GM21528 (cell line): ENCODE measurements around the gene PCGF5.
"Not testable (repeated sequence)": the region's sequence is repeated elsewhere in the genome, so short reads cannot be mapped to it uniquely, and the experiment has no call there.

Experiments
- ATAC-seq: cut with Tn5 transposase; IDR thresholded peaks from one replicate; pipeline ENCODE4 v1.9.1; 2021; ENCODE audit warnings: mild to moderate bottlenecking, moderate library complexity; ENCODE audit not compliant: unreplicated experiment, low FRiP score

Gene PCGF5

DNA sequence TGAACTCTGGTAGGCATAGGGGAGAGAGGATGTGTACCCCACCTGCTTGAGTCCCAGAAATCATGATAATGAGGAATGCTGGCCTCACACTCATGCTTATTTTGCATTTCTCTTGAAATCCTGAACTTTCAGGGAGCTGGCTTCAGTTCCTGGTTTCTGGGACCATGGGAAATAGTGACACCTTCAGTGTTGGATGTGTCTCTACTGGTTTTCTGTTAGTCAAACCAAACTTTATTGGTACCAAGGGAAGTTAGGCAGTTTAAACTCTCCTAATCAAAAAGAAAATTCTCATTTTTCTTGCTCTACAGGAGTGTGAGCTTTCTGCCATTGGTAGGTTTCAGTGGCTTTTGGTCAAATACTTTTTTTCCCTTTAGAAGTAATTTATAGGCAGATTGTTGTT is 11.8 kb upstream of the PCGF5 start:
- no peak for ATAC-seq

DNA sequence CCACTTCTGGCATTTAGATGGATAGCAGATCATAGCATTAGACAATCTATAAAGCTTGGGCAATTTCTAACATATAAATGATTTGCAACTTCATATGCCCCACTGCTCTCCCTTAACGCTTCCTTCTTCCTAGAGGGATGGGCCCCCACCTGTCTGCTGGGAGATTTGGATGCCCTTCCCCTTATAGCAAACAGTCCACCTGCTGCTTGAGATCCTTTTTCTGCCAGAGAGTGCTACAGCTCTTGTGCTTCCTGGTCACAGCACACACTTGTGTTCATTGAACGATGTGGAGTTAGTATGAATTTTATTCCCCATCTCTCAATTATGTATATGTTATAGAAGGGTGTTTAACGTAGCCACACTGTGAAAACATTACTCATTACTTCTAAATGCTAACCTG is 10.4 kb upstream of the PCGF5 start:
- ATAC-seq, result no peak

DNA sequence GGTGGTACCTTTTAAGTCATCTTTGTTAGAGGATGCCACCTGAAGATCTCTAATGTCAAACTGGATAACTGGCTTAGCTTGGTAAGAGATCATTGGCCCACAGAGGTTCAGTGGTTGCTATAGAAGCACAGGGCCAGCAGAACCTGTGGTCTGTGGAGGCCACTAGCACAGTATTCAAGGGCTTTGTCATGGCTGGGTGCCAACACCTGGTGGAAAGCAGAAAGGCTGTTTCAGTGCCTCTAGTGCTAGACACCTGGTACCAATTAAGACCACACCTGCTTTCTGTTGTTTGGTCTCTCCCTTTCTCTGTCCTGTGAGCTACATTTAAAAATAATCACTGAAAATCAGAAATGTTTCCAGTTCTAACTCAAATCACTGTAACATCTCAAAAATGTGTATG is 10.0 kb upstream of the PCGF5 start:
- peak; percentile 69 for ATAC-seq

DNA sequence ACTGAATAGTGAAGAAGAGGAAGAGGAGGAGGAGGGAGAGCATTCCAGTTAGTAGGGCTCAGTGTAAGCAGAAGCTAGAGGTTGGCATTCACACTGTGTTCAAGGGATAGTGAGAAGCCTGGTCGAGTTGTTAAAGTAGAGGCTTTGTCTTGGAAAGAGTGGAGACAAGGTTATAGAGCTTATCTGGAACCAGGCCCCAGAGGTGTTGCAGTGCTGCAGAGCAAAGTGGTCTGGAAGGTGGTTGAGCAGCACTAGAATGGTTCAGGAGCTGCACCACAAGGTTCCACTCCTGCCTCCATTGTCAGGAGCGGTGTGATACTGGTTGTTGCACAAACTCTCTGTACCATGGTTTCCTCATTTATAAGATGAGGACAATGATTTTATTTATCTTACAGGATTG is 8.8 kb upstream of the PCGF5 start:
- ATAC-seq, result no peak

DNA sequence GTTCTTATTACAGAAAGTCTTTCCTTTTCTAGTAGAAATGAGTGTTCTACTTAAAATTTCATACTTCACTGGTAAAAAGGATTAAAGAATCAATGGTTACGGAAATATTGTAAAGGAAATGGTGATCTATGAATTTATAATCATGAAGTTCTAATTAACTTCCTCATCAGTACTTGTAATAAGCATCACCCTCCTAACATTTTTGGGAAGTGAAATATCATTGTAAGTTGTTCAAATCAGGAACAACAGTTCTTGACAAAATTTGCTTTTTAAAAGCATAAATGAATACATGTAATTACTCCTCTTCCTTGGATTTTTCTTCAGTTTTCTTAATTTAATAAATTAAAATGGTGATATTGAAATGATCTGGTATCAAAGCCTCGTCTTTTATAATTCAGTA is 5.6 kb upstream of the PCGF5 start:
- ATAC-seq, result no peak

DNA sequence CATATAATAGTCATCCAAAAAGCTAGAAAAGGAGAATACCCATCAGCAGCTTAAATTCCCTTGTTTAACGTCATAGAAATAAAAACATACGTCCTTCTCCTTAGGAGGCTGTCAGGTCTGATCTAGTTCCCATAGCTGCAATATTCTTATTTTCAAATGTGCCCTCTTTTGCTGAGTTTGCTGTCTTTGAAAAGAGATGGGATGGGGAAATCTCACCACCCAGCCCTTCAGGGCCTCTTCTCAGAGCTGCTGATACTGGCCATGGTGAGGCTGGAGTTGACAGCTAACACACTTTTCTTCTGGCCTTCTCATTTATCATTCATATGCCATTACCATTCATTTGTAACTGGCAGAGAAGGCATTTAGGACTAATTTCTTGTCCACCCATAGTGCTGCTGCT is 5.1 kb upstream of the PCGF5 start:
- no peak for ATAC-seq

DNA sequence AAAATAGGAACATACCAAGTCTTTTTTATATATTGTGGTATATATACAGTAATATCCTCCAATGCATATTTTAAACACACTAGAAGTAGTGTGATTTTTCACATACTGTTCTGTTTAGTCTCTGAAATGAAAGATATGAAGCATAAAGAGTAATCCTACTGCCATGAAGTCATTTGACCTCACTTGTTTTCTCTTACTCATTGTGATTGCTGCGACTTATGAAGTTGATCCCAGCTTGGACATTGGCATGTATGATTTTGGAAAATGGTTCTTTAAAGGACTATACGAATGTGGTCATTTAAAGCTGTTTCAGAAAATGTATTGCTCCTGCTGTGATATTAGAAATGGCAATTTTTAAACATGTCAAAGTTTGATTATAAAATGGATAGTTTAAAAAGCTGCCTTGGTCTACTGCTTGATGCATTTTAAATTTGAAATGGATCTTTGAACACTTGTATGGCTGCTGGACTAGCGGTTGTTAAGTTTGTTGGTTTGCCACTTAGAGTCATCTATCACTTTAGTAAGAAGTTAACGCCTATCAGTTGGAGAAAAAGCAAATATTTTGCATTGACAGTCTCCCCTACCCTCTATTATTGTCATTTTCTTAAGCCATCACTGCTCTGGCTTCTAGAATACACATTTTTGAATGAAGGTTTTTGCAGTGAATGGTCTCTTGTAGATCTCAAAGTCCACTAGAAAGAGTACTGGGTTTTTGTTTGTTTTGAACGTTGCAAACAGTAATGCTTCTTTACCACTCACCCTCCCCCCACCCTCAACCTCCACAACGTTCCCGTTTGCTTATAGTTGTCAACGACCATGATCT is 881 bp upstream of the PCGF5 start:
- no peak for ATAC-seq

DNA sequence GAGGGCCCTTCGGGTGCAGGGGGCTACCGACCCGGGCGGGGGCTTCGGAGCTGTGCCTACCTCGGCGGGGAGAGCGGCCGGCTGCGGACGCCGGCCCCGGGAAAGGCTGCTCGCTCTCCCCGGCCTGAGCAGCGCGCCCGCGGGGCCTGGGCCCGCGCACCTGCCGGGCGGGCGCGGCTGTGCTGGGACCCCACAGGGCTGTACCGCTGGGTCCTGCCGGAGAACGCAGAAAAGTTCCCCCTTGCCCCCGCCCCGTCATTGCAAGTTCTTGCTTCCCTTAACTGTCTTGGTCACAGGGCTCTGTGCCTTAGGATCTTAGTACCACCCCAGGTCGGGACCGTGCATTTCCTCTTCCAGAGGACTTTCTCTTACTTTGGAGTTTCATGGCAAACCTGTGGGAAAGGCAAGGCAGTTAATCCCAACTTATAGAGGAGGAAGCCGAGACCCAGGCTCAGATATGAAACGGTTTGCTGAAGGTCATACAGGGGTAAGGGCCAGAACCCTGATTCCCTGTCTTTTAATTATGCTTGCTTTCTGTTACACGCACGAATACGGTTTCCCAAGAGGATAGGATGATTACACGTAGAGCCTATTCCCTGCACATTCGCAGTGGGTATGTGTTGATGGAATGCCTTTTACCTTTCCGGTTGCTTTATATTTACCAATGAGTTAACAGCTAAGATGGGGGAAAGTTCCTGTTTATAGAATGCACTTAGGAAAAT is 652 bp downstream of the PCGF5 start:
- peak; percentile 42 for ATAC-seq

DNA sequence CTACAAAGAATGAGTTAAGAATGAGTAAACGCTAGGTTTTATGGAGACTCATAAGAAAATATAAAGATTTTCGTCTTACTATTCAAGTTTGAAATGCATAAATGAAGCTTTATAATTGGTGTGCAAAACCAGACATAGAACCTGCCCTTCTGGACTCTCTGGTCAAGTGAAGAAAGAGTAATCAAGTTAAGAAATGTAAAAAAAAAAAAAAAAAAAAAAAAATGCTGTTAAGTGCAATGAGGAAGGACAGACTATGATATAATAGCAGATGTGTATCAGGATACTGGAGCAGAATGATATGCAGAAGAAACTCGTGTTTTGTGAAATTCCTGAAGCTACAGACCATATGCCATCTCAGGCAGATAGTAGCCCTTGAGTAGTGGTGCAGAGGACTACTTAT is 5.6 kb downstream of the PCGF5 start:
- no peak for ATAC-seq

DNA sequence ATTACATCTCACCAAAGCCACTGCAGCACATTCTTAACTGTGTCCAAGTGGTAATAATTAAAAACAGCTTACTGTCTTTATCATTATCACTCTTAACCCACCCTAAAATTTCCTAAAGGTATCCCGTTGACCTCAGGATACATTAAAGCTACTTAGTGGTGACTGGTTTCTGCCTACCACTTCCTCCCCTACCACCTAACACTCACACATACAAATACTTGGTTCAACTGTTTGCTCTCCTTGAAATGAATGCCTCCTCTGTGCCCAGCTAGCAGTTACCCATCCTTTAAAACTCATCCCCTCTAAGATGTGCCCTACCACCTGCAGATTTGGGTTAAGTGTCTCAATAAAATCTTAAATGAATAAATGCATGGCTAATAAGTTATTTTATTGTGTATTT is 7.1 kb downstream of the PCGF5 start:
- ATAC-seq, result no peak

DNA sequence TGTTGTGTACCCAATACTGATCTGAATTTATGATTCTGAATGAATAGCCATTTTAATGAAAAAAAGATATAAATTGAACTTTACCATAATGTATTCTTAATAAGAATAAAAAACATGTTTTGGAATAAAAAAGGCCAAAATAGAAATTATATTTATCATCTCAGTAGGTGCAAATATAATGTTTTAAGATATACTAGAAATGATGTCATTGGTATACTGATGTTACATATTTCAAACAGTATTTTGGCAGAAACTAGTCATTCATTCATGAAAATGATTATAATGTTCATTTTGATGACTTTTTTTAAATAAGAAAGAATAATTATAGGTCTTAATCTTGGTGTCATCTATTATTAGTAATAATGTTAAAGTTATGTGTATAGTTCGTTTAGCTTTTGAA is 9.2 kb downstream of the PCGF5 start:
- ATAC-seq, result no peak

DNA sequence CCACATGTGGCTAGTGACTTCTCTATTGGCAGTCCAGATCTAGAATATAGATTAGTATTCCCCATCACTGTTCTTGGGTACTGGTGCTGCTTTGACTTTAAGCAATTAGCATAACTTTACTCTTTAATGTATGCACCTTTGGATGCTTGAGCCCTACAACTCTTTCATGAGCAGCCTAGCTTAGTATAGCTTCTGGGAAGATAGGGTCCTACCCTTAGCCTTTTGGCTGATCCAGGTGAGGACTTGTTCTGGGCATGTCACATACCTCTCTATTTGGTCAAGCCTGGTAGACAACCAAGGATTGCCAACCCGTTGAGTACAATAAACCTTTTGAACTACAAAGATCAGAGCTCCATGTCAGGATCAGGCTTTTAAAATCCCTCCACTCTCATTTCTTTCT is 17.7 kb downstream of the PCGF5 start:
- no peak for ATAC-seq

DNA sequence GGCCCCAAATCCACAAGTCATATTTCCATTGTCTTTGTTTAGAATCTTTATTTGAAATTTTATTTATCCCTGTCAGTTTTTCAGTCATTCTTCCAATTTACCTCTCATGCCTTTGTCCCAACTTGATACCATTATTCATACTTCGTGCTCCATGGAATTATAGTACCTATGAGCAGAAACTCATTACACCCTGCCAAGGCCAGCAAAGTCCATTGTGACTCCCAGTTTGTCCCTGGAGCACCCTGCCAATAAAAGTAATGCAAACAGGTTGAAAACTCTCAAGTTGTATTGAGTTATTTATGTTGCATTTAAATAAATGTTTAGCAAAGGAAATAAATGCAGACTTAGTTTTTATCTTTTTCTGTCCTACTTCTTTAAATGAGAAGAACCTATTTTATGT is 19.3 kb downstream of the PCGF5 start:
- no peak for ATAC-seq

DNA sequence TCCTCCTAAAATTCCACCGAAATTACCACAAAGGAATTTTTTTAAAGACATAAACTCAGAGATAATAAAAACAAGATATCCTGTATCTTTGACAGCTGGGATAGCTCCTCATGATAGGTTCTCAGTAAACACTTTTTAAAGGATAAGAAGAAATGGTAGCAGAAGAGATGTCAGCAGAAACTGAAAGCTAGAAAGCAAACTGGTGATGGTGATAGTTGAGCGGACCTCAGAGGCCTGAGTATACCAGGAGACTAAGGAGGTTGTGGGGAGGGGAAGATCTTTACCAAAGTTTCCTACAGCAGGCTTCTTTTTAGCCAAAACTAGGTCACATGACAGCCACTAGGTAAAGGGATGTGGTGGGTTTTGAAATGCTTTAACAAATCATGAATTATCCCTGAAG is 22.5 kb downstream of the PCGF5 start:
- ATAC-seq, result no peak

DNA sequence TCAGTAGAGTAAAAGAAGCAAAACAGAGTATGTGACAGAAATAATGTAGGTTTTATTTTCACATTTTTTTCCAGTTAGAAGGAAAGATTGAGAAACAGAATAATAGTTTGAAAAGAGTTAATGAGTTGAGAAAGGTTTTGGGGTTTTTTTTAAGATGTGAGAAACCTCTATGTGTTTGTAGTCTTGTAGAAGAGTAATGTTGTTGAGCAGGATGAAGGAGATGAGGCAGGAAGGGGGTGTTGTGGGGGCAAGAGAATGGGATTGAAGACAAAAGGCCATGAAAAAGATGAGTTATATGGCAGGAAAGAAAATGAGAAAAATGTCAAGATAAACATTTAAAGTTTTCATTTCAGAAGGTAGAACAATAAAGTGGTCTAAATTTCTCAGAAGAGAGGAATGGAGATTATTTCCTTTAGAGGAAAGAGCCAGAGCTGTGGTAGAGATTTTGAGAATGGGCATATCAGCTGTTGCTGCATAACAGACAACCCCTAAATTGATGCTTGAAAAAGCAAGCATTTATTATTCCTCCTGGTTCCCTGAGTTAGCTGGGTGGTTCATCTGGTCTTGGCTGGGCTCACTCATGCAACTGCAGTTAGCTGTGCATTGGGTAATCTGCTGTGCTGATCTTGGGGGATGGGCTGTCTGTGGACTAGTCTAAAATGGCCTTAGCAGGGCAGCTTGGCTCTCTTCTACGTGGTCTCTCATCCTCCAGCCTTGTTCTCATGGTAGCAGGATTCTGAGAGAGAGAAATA is 27.1 kb downstream of the PCGF5 start:
- ATAC-seq, result no peak

DNA sequence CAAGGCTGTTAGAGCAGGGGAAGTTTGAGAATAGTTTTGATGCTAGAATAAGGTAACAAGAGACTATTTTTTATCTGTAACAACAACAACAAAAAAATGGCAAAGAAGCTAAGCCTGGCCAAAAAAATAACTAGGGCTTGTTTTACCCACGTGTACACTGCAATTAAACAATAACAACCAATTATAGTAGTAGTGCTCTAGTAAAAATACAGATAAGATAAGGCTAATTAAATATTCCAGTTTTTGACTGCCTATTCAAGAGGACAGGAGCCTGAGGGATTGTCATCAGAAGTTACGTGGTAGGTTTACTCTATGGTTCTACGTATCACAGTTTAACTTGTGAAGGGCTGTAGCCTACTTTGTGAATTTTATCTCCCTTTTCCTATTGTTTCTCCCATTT is 29.2 kb downstream of the PCGF5 start:
- ATAC-seq, result no peak

DNA sequence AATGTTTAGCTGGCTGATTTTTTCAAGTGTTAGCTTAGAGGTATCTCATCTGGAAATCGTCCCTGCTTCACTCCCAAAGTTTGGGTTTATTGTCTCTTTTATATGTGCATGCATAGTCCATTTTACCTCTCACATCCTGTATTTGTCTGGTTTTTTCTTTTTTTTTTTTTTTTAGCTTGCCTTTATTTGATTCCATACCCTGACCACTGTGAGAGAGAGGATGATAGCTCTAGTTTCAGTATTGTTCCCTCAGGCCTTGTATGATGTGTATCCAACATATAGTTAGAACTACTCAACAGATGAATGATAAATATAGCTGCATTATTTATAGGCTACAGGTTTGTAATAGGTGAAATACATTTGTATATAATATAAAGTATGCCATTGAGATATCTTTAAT is 29.9 kb downstream of the PCGF5 start:
- ATAC-seq, result no peak

DNA sequence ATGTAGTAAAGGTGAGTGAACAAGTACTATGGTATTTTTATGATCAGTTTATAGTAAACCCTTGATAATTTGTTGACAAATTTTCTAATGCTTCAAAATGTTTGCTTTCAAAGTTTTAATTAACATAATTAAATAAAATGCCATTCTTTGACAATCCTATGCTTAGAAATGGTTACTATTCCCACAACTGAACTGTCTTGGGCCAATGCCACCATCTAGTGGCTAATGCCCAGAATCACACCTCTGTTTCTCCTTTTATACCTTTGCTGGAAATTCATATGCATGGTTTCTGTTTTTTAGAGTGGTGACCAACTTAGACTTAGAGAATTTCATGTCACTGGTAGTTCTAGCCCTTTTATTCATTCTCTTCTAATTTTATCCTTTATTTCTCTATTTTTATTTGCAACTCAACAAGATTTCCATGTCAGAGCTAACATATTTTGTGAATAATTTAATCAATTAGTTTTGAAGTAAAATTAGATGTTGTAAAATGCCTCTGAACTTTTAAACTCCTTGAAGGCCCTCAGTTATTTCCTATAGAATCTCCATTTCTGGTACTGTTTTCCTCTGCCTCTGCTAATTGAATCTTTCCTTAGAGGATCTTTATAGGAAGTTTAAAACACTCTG is 31.1 kb downstream of the PCGF5 start:
- ATAC-seq, result no peak

DNA sequence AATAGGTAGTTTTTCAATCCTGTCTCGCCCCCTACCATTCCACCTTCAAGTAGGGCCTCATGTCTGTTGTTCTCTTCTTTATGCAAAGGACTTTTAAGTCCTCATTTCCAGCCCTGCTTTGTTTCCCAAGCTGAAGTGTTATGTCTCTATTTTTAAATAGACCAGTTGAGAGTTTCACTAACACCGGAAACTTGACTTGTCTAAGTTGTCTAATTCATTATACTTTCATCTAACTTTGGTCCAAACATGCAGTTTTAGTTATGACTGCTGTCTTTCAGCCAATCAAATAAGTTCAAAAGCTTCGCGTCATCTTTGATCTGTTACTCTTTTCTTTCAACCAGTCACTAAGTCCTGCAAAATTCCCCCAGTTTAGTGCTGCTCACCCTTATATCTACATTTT is 32.8 kb downstream of the PCGF5 start:
- ATAC-seq, result no peak

DNA sequence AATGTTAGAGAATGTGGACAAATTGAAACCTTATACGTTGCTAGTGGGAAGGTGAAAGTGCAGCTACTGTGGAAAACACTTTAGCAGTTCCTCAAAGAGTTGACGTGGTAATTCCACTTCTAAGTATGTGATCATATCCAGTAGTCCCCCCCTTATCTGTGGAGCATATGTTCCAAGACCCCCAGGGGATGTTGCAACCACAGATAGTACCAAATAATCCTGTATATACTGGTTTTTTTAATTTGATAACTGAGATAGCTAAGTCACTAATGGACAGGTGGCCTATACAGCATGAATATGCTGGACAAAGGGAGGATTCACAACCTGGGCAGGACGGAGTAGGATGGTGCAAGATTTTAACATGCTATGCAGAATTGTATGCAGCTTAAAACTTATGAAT is 36.8 kb downstream of the PCGF5 start:
- ATAC-seq, result no peak

DNA sequence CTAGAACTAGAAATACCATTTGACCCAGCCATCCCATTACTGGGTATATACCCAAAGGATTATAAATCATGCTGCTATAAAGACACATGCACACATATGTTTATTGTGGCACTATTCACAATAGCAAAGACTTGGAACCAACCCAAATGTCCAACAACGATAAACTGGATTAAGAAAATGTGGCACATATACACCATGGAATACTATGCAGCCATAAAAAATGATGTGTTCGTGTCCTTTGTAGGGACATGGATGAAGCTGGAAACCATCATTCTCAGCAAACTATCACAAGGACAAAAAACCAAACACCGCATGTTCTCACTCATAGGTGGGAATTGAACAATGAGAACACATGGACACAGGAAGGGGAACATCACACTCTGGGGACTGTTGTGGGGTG is 40.0 kb downstream of the PCGF5 start:
- ATAC-seq, result not testable (repeated sequence)
